ENCODE measurements around the gene ARMC9. TPM values are rescaled to one million over a fixed set of nuclear protein-coding genes. Genes with fewer than 3 reads are reported as not detected.

Gene ARMC9
- total and polyA plus RNA-seq, 2 of the 13 experiments (the other 11 are each of a cell fraction or from before 2014, with no cell fraction given), result 9.1 to 12.8 TPM

GRCh38 chr2:231411831-231412617 lies 213.6 kb downstream of the ARMC9 start (continued):
- TF ChIP-seq NR1H2 (CRISPR knock-in tag; IDR thresholded peaks at IDR 0.05; ENCODE audit: borderline replicate concordance, low read depth) (peak; percentile 69; the same call in 1 of the 2 replicates), ARID4A (CRISPR knock-in tag; IDR thresholded peaks at IDR 0.05; ENCODE audit: borderline replicate concordance) (peak; percentile 66; the same call in 1 of the 2 replicates), ATF1 (CRISPR knock-in tag; IDR thresholded peaks at IDR 0.05) (no peak), ETV5 (CRISPR knock-in tag; IDR thresholded peaks at IDR 0.05; ENCODE audit: borderline replicate concordance) (peak; percentile 38; the same call in 1 of the 2 replicates), ZNF740 (CRISPR knock-in tag; IDR thresholded peaks at IDR 0.05) (peak; percentile 50; the same call in 1 of the 2 replicates), FOXM1 (CRISPR knock-in tag; IDR thresholded peaks at IDR 0.05) (no peak), FLYWCH1 (CRISPR knock-in tag; IDR thresholded peaks at IDR 0.05) (no peak), ZNF225 (CRISPR knock-in tag; IDR thresholded peaks at IDR 0.05) (peak; percentile 80; the same call in 1 of the 2 replicates), RARG (CRISPR knock-in tag; IDR thresholded peaks at IDR 0.05; ENCODE audit: low read depth) (no peak), FOXK1 (CRISPR knock-in tag; IDR thresholded peaks at IDR 0.05; ENCODE audit: borderline replicate concordance, low read depth) (peak; percentile 32; the same call in 1 of the 2 replicates), THYN1 (CRISPR knock-in tag; IDR thresholded peaks at IDR 0.05; ENCODE audit: borderline replicate concordance, low read depth) (no peak), ZEB1 (IDR thresholded peaks at IDR 0.05; ENCODE audit: insufficient replicate concordance, low read depth) (peak; percentile 27), CTCF (CRISPR knock-in tag; IDR thresholded peaks at IDR 0.05) (peak; percentile 98), ZNF335 (CRISPR knock-in tag; IDR thresholded peaks at IDR 0.05) (no peak), TEAD2 (CRISPR knock-in tag; IDR thresholded peaks at IDR 0.05) (no peak), TP53 (CRISPR knock-in tag; conservative IDR thresholded peaks at IDR 0.05) (no peak; the same call in 1 of the 2 replicates), ZNF790 (CRISPR knock-in tag; IDR thresholded peaks at IDR 0.05; ENCODE audit: borderline replicate concordance) (peak; percentile 53; the same call in 1 of the 2 replicates), ZNF776 (CRISPR knock-in tag; IDR thresholded peaks at IDR 0.05) (no peak), KLF15 (CRISPR knock-in tag; IDR thresholded peaks at IDR 0.05; ENCODE audit: borderline replicate concordance) (no peak), ZSCAN29 (CRISPR knock-in tag; conservative IDR thresholded peaks at IDR 0.05) (0 out of 2 replicates have a peak, but pooled peaks have one; percentile 29), SPEN (CRISPR knock-in tag; IDR thresholded peaks at IDR 0.05; ENCODE audit: low read depth) (peak; percentile 38)
- TF ChIP-seq, protein P1, sequence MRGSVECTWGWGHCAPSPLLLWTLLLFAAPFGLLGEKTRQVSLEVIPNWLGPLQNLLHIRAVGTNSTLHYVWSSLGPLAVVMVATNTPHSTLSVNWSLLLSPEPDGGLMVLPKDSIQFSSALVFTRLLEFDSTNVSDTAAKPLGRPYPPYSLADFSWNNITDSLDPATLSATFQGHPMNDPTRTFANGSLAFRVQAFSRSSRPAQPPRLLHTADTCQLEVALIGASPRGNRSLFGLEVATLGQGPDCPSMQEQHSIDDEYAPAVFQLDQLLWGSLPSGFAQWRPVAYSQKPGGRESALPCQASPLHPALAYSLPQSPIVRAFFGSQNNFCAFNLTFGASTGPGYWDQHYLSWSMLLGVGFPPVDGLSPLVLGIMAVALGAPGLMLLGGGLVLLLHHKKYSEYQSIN (CRISPR knock-in tag; IDR thresholded peaks at IDR 0.05; ENCODE audit: borderline replicate concordance), result no peak

Measured in HepG2 (cell line).